ENCODE data around the gene SMARCC1.
"Not testable (repeated sequence)": the region's sequence is repeated elsewhere in the genome, so short reads cannot be mapped to it uniquely, and the experiment has no call there.

Gene SMARCC1

GRCh38 chr3:47761046-47761445 is 20.6 kb downstream of the SMARCC1 start:
- Histone ChIP-seq H3K27me3 (ENCODE audit: insufficient read depth, poor library complexity, severe bottlenecking) (no peaks in the 10 kb centered on the region), H3K27ac (replicated peaks) (no peak overlapping the region), H3K4me3 (replicated peaks; ENCODE audit: insufficient read depth, low read length) (no peak overlapping the region)
- DNase-seq (ENCODE audit: low read depth in 1 of 2, low spot score in 1 of 2) = no peak
- no peak for TF ChIP-seq POLR2AphosphoS5 (IDR thresholded peaks at IDR 0.05; ENCODE audit: low read depth)
- no peak for TF ChIP-seq SPI1 (IDR thresholded peaks at IDR 0.05; ENCODE audit: borderline replicate concordance, low read depth)
- TF ChIP-seq CTCF (IDR thresholded peaks at IDR 0.05; ENCODE audit: insufficient read depth, low read length) = no peak

GRCh38 chr3:47760207-47760606 is 21.5 kb downstream of the SMARCC1 start:
- not testable (repeated sequence) for H3K27me3 ChIP-seq (ENCODE audit: insufficient read depth, poor library complexity, severe bottlenecking); H3K27ac ChIP-seq (replicated peaks); H3K4me3 ChIP-seq (replicated peaks; ENCODE audit: insufficient read depth, low read length); DNase-seq (ENCODE audit: low read depth in 1 of 2, low spot score in 1 of 2)

- no peak for TF ChIP-seq CTCF (IDR thresholded peaks at IDR 0.05; ENCODE audit: insufficient read depth, low read length)
- no peak for TF ChIP-seq REST (IDR thresholded peaks at IDR 0.05; ENCODE audit: insufficient replicate concordance, low read depth)
- TF ChIP-seq SPI1 (IDR thresholded peaks at IDR 0.05; ENCODE audit: borderline replicate concordance, low read depth) = no peak
- TF ChIP-seq POLR2AphosphoS5 (IDR thresholded peaks at IDR 0.05; ENCODE audit: low read depth) = no peak
- TF ChIP-seq GABPA (IDR thresholded peaks at IDR 0.05; ENCODE audit: low read depth) = no peak
These were observed 23.2 kb downstream of the SMARCC1 start for GRCh38 chr3:47758261-47759025.

GRCh38 chr3:47752716-47753115 is 29.0 kb downstream of the SMARCC1 start:
- Histone ChIP-seq H3K27me3 (ENCODE audit: insufficient read depth, poor library complexity, severe bottlenecking) (no peaks in the 10 kb centered on the region), H3K4me3 (replicated peaks; ENCODE audit: insufficient read depth, low read length) (no peak overlapping the region), H3K27ac (replicated peaks) (no peak overlapping the region)
- TF ChIP-seq SPI1 (IDR thresholded peaks at IDR 0.05; ENCODE audit: borderline replicate concordance, low read depth) = no peak
- no peak for TF ChIP-seq REST (IDR thresholded peaks at IDR 0.05; ENCODE audit: insufficient replicate concordance, low read depth)
- TF ChIP-seq GABPA (IDR thresholded peaks at IDR 0.05; ENCODE audit: low read depth) = no peak
- TF ChIP-seq POLR2AphosphoS5 (IDR thresholded peaks at IDR 0.05; ENCODE audit: low read depth) = no peak
- no peak for TF ChIP-seq CTCF (IDR thresholded peaks at IDR 0.05; ENCODE audit: insufficient read depth, low read length)
- no peak for DNase-seq (ENCODE audit: low read depth in 1 of 2, low spot score in 1 of 2)

More at GRCh38 chr3:47758261-47759025, 23.2 kb downstream of the SMARCC1 start:
- H3K27ac ChIP-seq (replicated peaks) = no peak overlapping the region
- no peaks in the 10 kb centered on the region for H3K27me3 ChIP-seq (ENCODE audit: insufficient read depth, poor library complexity, severe bottlenecking)
- H3K4me3 ChIP-seq (replicated peaks; ENCODE audit: insufficient read depth, low read length) = no peak overlapping the region
- DNase-seq (ENCODE audit: low read depth in 1 of 2, low spot score in 1 of 2) = no peak

GRCh38 chr3:47750811-47751354 is 30.8 kb downstream of the SMARCC1 start:
- H3K4me3 ChIP-seq (replicated peaks; ENCODE audit: insufficient read depth, low read length); H3K27ac ChIP-seq (replicated peaks); H3K27me3 ChIP-seq (ENCODE audit: insufficient read depth, poor library complexity, severe bottlenecking); DNase-seq (ENCODE audit: low read depth in 1 of 2, low spot score in 1 of 2): not testable (repeated sequence)

All from HL-60 (cell line).